GM23338 (cell line): ENCODE data around the gene GRIA3.

Source experiments
- CREB1 ChIP-seq: fragments of 250-450 bp; sonication (Bioruptor Pico); IDR thresholded peaks from 2 replicates; pipeline ENCODE4 v1.5.0; 2020; ENCODE audit warnings: low read depth, mild to moderate bottlenecking, moderate library complexity
- CTCF ChIP-seq, 2 experiments: fragments of 200-600 bp in 1 of 2; sonication (generic) in 1 of 2; conservative IDR thresholded peaks; 2 replicates each; pipeline versions ENCODE4 v1.5.1 to v1.6.1; 2016 to 2017; ENCODE audit warnings: antibody characterized with exemption in 2 of 2, low read depth in 2 of 2, mild to moderate bottlenecking in 2 of 2, moderate library complexity in 1 of 2
- ETS1 ChIP-seq: IDR thresholded peaks from 2 replicates; pipeline ENCODE4 v1.6.1; 2016; ENCODE audit warnings: antibody characterized with exemption
- EZH2 ChIP-seq: fragments of 200-600 bp; sonication (generic); IDR thresholded peaks from one replicate; pipeline ENCODE4 v1.8.0; 2017; ENCODE audit warnings: antibody characterized with exemption, mild to moderate bottlenecking, low read depth; ENCODE audit not compliant: unreplicated experiment
- EZH2phosphoT487 ChIP-seq: fragments of 200-600 bp; sonication (generic); IDR thresholded peaks from one replicate; pipeline ENCODE4 v1.8.1; 2018; ENCODE audit warnings: antibody characterized with exemption; ENCODE audit not compliant: unreplicated experiment
- JUNB ChIP-seq: IDR thresholded peaks from one replicate; pipeline ENCODE4 v1.6.1; 2016; ENCODE audit warnings: antibody characterized with exemption; ENCODE audit not compliant: unreplicated experiment
- POLR2AphosphoS5 ChIP-seq: IDR thresholded peaks from 2 replicates; pipeline ENCODE4 v1.6.1; 2016; ENCODE audit warnings: antibody characterized with exemption, low read depth
- REST ChIP-seq: IDR thresholded peaks from one replicate; pipeline ENCODE4 v1.6.1; 2018; ENCODE audit warnings: antibody characterized with exemption; ENCODE audit not compliant: unreplicated experiment
- ZNF114 ChIP-seq: fragments of 250-450 bp; sonication (Bioruptor Pico); IDR thresholded peaks from 2 replicates; pipeline ENCODE4 v1.5.0; 2020; ENCODE audit warnings: mild to moderate bottlenecking, moderate library complexity
- ZNF331 ChIP-seq: fragments of 250-450 bp; sonication (Bioruptor Pico); IDR thresholded peaks from 2 replicates; pipeline ENCODE4 v1.5.0; 2020; ENCODE audit warnings: low read depth, mild to moderate bottlenecking, moderate library complexity

GRCh38 chrX:123340696-123341095 lies 156.6 kb downstream of the GRIA3 start:
- TF ChIP-seq CTCF (conservative IDR thresholded peaks at IDR 0.05; ENCODE audit: low read depth in 2 of 2): no peak
- TF ChIP-seq EZH2: no peak
- TF ChIP-seq EZH2phosphoT487: no peak
- no peak for TF ChIP-seq POLR2AphosphoS5
- no peak for TF ChIP-seq REST
- no peak for TF ChIP-seq ETS1
- no peak for TF ChIP-seq ZNF114
- TF ChIP-seq CREB1 (CRISPR knock-in tag): no peak
- no peak for TF ChIP-seq JUNB
- TF ChIP-seq ZNF331 (CRISPR knock-in tag): no peak
